Astrocyte of the spinal cord (primary cell): Measurements from ENCODE around the gene UBE2QL1.

ENCODE experiments used
- DNase-seq: peaks from one replicate; pipeline ENCODE4 v3.0.0; 2011; ENCODE audit warnings: low read depth, low spot score
- H3K4me3 ChIP-seq: 2 replicates; pipeline ENCODE4 v1.5.1; 2011; ENCODE audit warnings: low read depth, mild to moderate bottlenecking, low read length, moderate library complexity
- CTCF ChIP-seq: IDR thresholded peaks from 2 replicates; pipeline ENCODE4 v1.5.1; 2012; ENCODE audit warnings: low read depth, mild to moderate bottlenecking, low read length, inconsistent platforms
- in situ Hi-C: cut with HindIII; loops from 2 replicates; pipeline ENCODE4 v1.10.0; 2017; ENCODE audit warnings: low sequenced_read_pairs

The UBE2QL1 gene

GRCh38 chr5:6516823-6517222 lies 68.2 kb downstream of the UBE2QL1 start:
- TF ChIP-seq CTCF: no peak
- in situ Hi-C loops: no loop called here

GRCh38 chr5:6517510-6517909 lies 68.9 kb downstream of the UBE2QL1 start:
- TF ChIP-seq CTCF: no peak
- H3K4me3 ChIP-seq: no peak overlapping the region
- no peak for DNase-seq
- in situ Hi-C loops: no loop called here

More at GRCh38 chr5:6516823-6517222, 68.2 kb downstream of the UBE2QL1 start:
- H3K4me3 ChIP-seq: no peak overlapping the region
- no peak for DNase-seq

- TF ChIP-seq CTCF: no peak
- no peak overlapping the region for H3K4me3 ChIP-seq
- in situ Hi-C loops: no loop called here
- no peak for DNase-seq
Observed at GRCh38 chr5:6518298-6519057, 69.8 kb downstream of the UBE2QL1 start.

DNA sequence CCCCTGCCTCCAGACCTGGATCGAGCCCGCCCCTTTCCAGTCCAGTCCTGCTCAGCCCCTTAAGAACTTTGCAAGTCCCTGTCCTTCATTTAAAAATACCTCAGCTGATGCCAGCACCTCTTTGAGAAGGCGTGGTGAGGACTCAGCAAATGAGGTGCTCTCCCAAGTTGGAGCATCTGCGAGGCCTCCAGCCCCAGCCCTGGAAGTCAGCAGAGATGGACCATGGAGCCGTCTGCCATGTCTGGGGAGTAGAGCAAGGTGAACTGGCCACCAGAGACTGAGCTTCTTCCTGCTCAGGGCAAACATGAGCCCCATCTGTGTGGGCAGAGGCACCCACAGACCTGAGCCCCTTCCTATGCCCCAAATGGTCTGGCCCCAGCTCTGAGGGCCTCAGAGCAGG lies 71.5 kb downstream of the UBE2QL1 start:
- in situ Hi-C loops: no loop called here
- no peak for TF ChIP-seq CTCF
- H3K4me3 ChIP-seq: no peak overlapping the region
- DNase-seq: no peak

DNA sequence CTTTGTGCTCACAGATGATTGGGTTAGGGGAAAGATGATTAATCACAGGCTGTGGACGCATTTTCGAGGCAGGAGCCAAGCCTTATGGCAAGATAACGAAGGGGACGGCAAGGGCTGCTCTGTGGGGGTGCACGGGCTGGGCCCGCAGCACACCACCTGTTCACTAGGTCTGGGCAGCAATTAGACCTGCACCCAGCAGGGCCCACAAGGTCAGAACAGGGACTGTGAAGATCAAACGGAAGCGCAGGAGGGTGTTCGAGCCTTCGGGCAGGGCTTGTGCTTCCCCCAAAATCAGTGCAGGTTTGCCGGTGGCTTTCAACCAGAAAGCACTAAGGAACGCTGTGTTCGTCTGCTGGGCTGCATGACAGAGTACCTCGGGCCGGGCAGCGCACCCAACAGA lies 73.7 kb downstream of the UBE2QL1 start:
- TF ChIP-seq CTCF: no peak
- no peak for DNase-seq
- no peak overlapping the region for H3K4me3 ChIP-seq
- in situ Hi-C loops: no loop called here

- in situ Hi-C loops: no loop called here
- no peak for TF ChIP-seq CTCF
- no peak overlapping the region for H3K4me3 ChIP-seq
- no peak for DNase-seq
Observed at GRCh38 chr5:6522923-6523322, 74.3 kb downstream of the UBE2QL1 start.
